SU-DHL-6 (cell line): ENCODE data around the gene VWC2.

ENCODE experiments used
- H2AFZ ChIP-seq: fragments of 200-600 bp; sonication (generic); 2 replicates; pipeline ENCODE4 v1.6.1; 2014; ENCODE audit warnings: low read depth, mild to moderate bottlenecking, moderate library complexity, mixed read lengths, antibody characterized with exemption, low read length; ENCODE audit not compliant: severe bottlenecking
- H3F3A ChIP-seq: fragments of 200-600 bp; shearing (Covaris generic); 2 replicates; pipeline ENCODE4 v1.6.0; 2016; ENCODE audit warnings: antibody characterized with exemption, mild to moderate bottlenecking; ENCODE audit not compliant: insufficient read depth
- H3K27ac ChIP-seq: fragments of 200-600 bp; sonication (generic); 2 replicates; pipeline ENCODE4 v1.5.1; 2016; ENCODE audit warnings: low read depth, mild to moderate bottlenecking, low read length, moderate library complexity, mixed read lengths
- H3K27me3 ChIP-seq: fragments of 200-600 bp; sonication (generic), shearing (Covaris generic); 2 replicates; pipeline ENCODE4 v1.6.0; 2014; ENCODE audit warnings: mild to moderate bottlenecking, low read length
- H3K36me3 ChIP-seq: fragments of 200-600 bp; sonication (generic); 2 replicates; pipeline ENCODE4 v1.6.1; 2014; ENCODE audit warnings: mild to moderate bottlenecking, low read length, mixed read lengths
- H3K4me2 ChIP-seq: fragments of 300-600, 200-600 bp; shearing (Covaris generic), sonication (generic); 2 replicates; pipeline ENCODE4 v1.6.0; 2014; ENCODE audit warnings: low read length, low read depth, mild to moderate bottlenecking; ENCODE audit not compliant: poor library complexity, severe bottlenecking
- H3K4me3 ChIP-seq: fragments of 200-600 bp; sonication (generic); 2 replicates; pipeline ENCODE4 v1.5.1; 2014; ENCODE audit warnings: antibody characterized with exemption, low read length, mild to moderate bottlenecking, mixed read lengths; ENCODE audit not compliant: insufficient read depth, poor library complexity, severe bottlenecking
- H3K79me2 ChIP-seq: fragments of 200-600 bp; sonication (generic); 2 replicates; pipeline ENCODE4 v1.6.1; 2014; ENCODE audit warnings: mild to moderate bottlenecking, low read length, moderate library complexity; ENCODE audit not compliant: insufficient read depth
- H3K9ac ChIP-seq: fragments of 200-600 bp; sonication (generic); 2 replicates; pipeline ENCODE4 v1.7.0; 2014; ENCODE audit warnings: mild to moderate bottlenecking, low read length
- H3K9me2 ChIP-seq: fragments of 200-600 bp; sonication (generic); replicated peaks from 2 replicates; pipeline ENCODE4 v1.6.1; 2014; ENCODE audit warnings: low read length; ENCODE audit not compliant: insufficient read depth
- H3K9me3 ChIP-seq: fragments of 200-600 bp; sonication (generic); 2 replicates; pipeline ENCODE4 v1.6.1; 2014; ENCODE audit warnings: low read length, mixed read lengths; ENCODE audit not compliant: insufficient read depth
- H4K20me1 ChIP-seq: fragments of 200-600 bp; sonication (generic); 2 replicates; pipeline ENCODE4 v1.6.1; 2014; ENCODE audit warnings: low read depth, mild to moderate bottlenecking, antibody characterized with exemption, low read length, moderate library complexity, mixed read lengths
- EZH2phosphoT487 ChIP-seq: fragments of 200-600 bp; sonication (generic), shearing (Covaris generic); conservative IDR thresholded peaks from 2 replicates; pipeline ENCODE4 v1.6.1; 2018; ENCODE audit warnings: mild to moderate bottlenecking, antibody characterized with exemption, low read length, moderate library complexity, mixed read lengths
- TF ChIP-seq, protein P1 (sequence below): fragments of 200-600 bp; sonication (generic); IDR thresholded peaks from one replicate; pipeline ENCODE4 v1.5.1; 2017; ENCODE audit warnings: antibody characterized with exemption, mild to moderate bottlenecking, low read length, moderate library complexity; ENCODE audit not compliant: insufficient read depth, poor library complexity, severe bottlenecking

The VWC2 gene

DNA sequence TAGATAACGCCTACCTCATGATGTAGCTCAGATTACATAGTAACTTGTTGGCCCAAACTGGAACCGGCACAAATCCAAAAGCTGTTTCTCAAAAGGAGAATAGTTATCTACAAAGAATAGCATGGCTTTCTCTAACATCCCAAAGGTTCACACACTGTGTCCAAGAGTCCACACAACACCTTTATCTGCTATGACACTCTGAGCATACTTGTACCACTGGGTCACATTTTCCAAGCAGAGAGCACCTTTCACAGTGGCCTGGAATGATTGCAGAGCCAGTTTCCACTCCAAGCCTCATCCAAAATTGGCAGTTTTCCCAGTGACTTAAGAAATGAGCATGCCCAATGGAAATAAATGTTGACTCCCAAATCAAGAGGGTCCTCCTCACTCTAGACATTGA, 155.3 kb downstream of the VWC2 start:
- Histone ChIP-seq H3K36me3 (no peaks in the 10 kb centered on the region), H3K4me2 (no peak overlapping the region), H3K27me3 (no peaks in the 10 kb centered on the region), H4K20me1 (no peaks in the 10 kb centered on the region), H3K27ac (no peak overlapping the region), H3K9me2 (no peaks in the 10 kb centered on the region), H3K79me2 (no peaks in the 10 kb centered on the region), H3K4me3 (no peak overlapping the region), H2AFZ (no peak overlapping the region), H3K9ac (no peak overlapping the region), H3F3A (no peaks in the 10 kb centered on the region), H3K9me3 (peaks cover 21% of the 10 kb centered on the region; the same call in 1 of the 2 replicates)
- no peak for TF ChIP-seq EZH2phosphoT487
- TF ChIP-seq, protein P1, sequence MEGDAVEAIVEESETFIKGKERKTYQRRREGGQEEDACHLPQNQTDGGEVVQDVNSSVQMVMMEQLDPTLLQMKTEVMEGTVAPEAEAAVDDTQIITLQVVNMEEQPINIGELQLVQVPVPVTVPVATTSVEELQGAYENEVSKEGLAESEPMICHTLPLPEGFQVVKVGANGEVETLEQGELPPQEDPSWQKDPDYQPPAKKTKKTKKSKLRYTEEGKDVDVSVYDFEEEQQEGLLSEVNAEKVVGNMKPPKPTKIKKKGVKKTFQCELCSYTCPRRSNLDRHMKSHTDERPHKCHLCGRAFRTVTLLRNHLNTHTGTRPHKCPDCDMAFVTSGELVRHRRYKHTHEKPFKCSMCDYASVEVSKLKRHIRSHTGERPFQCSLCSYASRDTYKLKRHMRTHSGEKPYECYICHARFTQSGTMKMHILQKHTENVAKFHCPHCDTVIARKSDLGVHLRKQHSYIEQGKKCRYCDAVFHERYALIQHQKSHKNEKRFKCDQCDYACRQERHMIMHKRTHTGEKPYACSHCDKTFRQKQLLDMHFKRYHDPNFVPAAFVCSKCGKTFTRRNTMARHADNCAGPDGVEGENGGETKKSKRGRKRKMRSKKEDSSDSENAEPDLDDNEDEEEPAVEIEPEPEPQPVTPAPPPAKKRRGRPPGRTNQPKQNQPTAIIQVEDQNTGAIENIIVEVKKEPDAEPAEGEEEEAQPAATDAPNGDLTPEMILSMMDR = no peak

- Histone ChIP-seq H3K4me2 (no peak overlapping the region), H3K36me3 (no peaks in the 10 kb centered on the region), H4K20me1 (no peaks in the 10 kb centered on the region), H3K9ac (no peak overlapping the region), H3K27me3 (no peaks in the 10 kb centered on the region), H3K9me3 (peaks cover 21% of the 10 kb centered on the region; the same call in 1 of the 2 replicates), H3K79me2 (no peaks in the 10 kb centered on the region), H3K4me3 (no peak overlapping the region), H3F3A (no peaks in the 10 kb centered on the region), H3K27ac (no peak overlapping the region), H3K9me2 (no peaks in the 10 kb centered on the region), H2AFZ (no peak overlapping the region)
- TF ChIP-seq EZH2phosphoT487 = no peak
- TF ChIP-seq, protein P1 = no peak
Observed at GRCh38 chr7:49931627-49932026, 158.2 kb downstream of the VWC2 start.

DNA sequence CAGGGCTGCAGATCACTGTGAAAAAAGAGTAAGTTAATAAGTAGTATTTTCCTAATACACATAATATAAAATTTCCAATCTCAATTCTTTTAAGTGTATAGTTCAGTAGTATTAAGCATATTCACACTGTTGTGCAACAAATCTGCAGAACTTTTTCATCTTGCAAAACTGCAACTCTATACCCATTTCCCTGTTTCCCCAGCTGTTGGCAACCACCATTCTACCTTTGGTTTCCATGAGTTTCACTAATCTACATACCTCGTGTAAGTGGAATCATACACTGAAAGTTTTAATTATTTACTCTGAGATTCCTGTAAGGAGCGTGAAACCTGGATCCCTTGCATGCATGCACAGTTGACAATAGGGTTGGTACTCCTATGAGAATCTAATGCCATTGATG, 164.2 kb downstream of the VWC2 start:
- Histone ChIP-seq H3K9ac (no peak overlapping the region), H3K9me3 (peaks cover 2% of the 10 kb centered on the region; the same call in 1 of the 2 replicates), H3K36me3 (no peaks in the 10 kb centered on the region), H3K4me2 (no peak overlapping the region), H2AFZ (no peak overlapping the region), H3K4me3 (no peak overlapping the region), H3K9me2 (no peaks in the 10 kb centered on the region), H3K27ac (no peak overlapping the region), H3F3A (no peaks in the 10 kb centered on the region), H3K79me2 (no peaks in the 10 kb centered on the region), H3K27me3 (no peaks in the 10 kb centered on the region), H4K20me1 (no peaks in the 10 kb centered on the region)
- no peak for TF ChIP-seq EZH2phosphoT487
- TF ChIP-seq, protein P1 = no peak
